GM21528 (cell line): ENCODE measurements around the gene ZNF382.

Experiments
- ATAC-seq: cut with Tn5 transposase; IDR thresholded peaks from one replicate; pipeline ENCODE4 v1.9.1; 2021; ENCODE audit warnings: mild to moderate bottlenecking, moderate library complexity; ENCODE audit not compliant: unreplicated experiment, low FRiP score

ZNF382 gene

DNA sequence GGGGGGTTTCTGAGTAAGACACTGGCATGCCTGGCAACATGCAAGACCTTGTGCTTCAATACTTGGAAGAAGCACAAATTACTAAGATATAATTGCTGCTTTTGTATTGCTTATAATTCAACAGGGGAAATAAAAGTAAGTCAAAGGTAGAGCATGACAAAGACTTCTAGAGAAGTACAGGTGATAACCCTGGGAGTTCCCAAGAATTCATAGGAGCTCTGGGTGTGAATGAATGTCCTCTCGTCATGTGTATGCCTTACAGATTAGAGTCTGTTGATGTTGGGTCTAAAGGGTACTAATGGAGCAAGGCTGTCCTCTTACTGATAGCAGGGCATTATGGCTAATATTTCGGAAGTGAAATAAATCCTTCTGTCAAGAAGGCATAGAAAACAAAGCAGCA is 69.1 kb downstream of the ZNF382 start:
- ATAC-seq, result no peak

DNA sequence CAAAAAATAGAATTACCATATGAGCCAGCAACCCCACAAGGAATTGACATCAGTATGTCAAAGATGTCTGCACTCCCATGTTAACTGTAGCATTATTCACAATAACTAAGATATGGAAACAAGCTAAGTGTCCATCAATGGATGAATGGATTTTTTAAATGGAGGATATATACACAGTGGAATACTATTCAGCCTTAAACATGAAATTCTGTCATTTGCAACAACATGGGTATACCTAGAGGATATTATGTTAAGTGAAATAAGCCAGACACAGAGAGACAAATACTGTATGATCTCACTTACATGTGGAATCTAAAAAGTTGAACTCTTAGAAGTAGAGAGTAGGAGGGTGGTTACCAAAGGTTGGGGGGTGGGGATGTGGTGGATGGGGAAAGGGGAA is 74.3 kb downstream of the ZNF382 start:
- no peak for ATAC-seq
